ENCODE measurements around the gene LRRC63.
"Not testable (repeated sequence)": the region's sequence is repeated elsewhere in the genome, so short reads cannot be mapped to it uniquely, and the experiment has no call there.

LRRC63 gene

GRCh38 chr13:46267166-46267565 lies 55.4 kb downstream of the LRRC63 start:
- no peak for DNase-seq (ENCODE audit: low read depth)

DNA sequence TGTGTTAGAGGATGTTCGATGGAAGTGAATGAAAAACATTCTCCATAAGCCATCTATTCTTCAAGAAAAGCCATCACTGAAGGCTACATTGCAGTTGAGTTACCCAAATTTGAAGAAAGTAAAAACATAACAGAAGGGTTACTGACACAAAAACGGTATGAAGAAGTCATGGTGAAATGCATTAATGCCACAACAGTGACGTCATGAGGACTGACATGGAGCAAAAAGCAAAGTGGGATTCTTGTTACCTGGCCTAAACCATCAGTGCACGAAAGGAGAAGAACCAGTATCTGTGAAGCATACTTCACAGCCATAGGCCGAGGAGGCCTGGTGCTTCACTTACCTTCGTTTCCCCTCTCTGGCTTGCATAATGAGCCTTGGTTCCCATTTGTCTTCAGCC lies 58.7 kb downstream of the LRRC63 start:
- DNase-seq (ENCODE audit: low read depth): no peak

DNA sequence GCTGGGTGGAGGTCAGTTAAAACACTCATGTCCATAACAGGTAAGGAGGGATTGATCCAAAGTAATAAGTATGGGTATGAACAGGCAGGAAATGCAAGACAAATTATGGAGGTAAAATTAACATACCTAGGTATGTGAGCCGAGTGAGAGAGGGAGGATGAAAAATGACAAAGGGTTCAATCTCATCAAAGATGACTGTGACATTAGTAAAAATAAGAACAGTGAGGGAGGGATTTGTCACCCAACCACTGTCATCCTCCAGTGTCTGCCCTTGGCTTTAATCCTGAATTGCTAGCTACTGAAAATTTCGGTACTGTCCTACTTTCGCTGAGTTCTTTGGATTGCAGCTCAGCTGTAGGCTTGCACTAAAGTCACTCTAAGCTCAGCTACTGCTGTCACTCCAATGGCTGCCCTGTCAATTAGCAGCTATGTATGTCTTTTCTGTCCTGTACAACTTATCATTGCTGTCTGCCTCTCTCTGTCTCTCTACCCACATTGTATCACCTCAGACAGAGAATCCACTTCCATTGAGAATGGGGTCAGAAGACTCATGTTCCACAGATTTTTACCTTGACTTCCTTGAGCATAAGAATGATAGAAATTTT lies 62.5 kb downstream of the LRRC63 start:
- no peak for DNase-seq (ENCODE audit: low read depth)

- DNase-seq (ENCODE audit: low read depth): no peak
Measured at GRCh38 chr13:46278474-46278873, 66.7 kb downstream of the LRRC63 start.

- DNase-seq (ENCODE audit: low read depth): no peak
Measured at GRCh38 chr13:46281779-46282178, 70.1 kb downstream of the LRRC63 start.

DNA sequence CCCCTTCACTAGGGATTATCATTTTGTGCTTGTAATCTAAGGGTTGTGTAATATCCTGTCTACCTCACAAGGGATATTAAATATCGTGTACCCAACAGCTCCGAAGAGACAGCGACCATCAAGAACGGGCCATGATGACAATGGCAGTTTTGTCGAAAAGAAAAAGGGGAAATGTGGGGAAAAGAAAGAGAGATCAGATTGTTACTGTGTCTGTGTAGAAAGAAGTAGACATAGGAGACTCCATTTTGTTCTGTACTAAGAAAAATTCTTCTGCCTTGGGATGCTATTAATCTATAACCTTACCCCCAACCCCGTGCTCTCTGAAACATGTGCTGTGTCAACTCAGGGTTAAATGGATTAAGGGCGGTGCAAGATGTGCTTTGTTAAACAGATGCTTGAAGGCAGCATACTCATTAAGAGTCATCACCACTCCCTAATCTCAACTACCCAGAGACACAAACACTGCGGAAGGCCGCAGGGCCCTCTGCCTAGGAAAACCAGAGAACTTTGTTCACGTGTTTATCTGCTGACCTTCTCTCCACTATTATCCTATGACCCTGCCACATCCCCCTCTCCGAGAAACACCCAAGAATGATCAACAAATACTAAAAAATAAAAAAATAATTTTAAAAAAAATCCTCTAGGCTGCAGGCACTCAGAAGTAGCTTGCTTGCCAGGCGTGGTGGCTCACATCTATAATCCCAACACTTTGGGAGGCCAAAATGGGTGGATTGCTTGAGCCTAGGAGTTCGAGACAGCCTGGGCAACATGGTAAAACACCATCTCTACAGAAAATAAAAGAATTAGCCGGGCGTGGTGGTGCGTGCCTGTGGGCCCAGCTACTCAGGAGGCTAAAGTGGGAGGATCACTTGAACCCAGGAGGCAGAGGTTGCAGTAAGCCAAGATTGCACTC lies 72.4 kb downstream of the LRRC63 start:
- DNase-seq (ENCODE audit: low read depth): not testable (repeated sequence)

- DNase-seq (ENCODE audit: low read depth): no peak
Measured at GRCh38 chr13:46286972-46287371, 75.2 kb downstream of the LRRC63 start.

DNA sequence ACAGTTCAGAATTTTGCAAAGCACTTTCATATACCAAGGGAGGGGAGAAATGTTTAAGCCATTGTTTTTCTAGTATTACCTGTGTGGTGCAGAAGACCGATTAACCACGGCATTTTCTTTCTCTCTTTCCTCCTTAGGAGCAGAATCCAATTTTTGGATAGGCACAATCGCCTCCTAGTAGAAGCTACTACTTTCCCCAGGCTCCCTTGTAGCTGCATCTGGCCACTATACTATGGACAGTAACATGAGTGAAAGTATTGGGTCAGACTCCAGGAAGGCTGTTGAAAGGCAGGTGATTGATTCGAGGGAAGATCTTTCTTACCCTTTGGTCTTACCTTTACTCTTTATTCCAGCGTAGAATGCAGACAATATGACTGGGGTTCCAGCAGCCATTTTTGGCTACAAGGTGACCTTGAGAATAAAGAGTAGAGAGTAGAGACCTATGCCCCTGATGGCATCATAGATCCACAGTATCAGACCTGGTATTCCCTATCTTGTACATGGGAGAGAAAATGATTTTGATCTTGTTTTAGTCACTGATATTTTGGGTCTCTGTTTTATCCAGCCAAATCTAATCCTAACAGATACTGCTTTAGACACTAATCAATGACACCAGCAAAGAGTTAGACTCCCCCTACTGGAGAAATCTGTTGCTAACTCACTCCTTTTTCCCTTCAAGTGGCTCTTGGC lies 77.0 kb downstream of the LRRC63 start:
- DNase-seq (ENCODE audit: low read depth): no peak

DNA sequence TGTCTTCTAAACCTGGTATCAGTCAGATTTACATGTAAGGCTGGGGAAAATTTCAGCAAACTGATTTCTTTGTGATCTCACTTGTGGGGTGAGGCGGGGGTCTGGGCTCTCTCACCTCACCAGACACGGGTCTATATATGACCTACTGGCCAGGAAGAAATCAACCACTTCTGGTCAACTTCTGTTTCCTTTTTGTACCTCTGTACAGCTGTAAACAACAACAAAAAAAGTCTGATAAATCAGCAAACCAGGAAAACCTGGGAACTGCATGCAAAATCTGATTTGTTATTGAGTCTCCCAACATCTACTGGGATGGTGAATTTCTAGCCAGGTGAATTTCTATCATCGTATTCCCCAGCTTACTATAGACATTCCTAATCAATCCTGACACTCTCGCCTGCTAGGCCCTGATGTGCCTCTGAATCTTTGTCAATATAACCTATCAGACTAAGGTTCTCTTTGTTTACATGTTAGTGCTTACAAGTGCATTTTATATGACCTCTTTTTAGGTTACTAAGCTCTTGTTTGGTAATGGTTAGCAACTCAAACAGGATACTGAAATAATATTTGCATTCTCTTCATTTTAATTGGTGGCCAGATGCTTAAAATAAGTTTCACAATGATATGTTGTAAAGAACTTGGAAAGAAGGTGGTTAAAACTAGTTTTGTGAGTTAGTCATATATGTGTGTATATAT lies 77.7 kb downstream of the LRRC63 start:
- DNase-seq (ENCODE audit: low read depth): no peak

DNA sequence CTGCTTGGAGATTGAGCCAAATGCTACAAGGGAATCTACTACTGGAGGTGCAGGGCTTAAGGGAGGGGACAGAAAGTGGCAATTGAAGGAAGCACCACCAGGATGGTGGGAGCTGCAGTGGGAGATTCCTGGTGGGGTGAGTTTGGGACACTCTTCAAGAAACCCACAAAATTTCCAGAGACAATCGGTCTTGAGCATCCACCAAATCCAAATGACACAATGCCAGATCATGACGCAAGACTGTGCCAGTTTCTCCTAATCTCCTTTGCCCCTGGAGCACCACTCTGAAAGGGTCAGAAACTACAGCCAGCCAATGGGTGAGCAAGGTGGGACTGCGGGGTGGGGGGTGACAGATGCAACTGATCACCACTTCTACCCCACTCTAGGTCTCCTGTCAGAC lies 78.7 kb downstream of the LRRC63 start:
- no peak for DNase-seq (ENCODE audit: low read depth)

GRCh38 chr13:46293436-46293835 lies 81.7 kb downstream of the LRRC63 start:
- DNase-seq (ENCODE audit: low read depth): no peak

DNA sequence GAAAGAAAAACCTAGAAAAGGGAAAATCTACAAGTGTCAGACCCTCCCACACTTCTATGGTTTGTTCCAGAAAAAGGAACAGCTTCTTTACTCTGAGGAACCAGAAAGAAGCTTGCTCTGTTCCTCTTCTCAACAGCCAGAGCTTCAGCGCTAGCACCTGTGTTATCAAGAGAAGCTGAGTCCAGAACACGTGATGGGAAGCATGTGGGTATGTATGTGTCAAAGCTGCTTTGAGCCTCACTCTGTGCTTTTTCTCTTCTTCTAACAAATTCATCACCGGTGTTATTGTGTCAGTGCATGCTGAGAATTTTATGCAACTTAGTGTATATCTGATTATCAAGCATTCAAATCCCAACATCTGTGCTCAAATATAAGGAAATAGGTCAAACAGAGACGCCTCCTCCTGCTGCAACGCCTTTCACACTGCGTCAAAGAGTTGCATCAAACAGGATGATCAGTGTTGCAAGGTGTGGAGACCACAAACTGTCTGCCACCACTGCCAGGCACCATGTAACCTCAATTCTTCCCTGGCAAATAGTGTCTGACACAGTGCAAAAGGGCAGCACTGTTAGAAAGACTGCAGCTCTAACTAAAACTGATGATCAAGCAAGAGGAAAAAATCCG lies 83.9 kb downstream of the LRRC63 start:
- DNase-seq (ENCODE audit: low read depth): no peak

- no peak for DNase-seq (ENCODE audit: low read depth)
Measured at GRCh38 chr13:46296115-46296822, 84.5 kb downstream of the LRRC63 start.

- DNase-seq (ENCODE audit: low read depth): no peak
Measured at GRCh38 chr13:46296921-46297320, 85.2 kb downstream of the LRRC63 start.

DNA sequence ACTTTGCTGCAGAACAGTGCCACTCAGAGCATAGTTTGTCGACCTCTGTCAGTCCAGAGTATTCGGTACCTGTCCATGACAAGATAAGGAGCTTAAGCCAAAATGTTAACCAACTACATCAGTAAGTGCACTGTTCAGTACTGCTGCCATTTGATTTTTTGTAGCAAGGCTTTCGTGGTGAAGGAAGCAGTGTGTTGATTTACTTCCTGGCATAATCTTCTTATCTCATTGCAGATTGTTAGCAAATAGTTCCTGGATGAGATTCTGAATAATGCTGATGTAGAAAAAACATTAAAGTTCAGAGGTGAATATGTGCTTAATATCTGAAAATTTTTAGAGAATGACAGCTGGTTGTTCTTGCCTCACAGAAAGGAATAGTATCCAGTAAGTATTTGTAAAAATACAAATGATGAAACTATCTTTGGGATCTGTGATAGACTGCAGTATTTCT lies 85.7 kb downstream of the LRRC63 start:
- no peak for DNase-seq (ENCODE audit: low read depth)

GRCh38 chr13:46303742-46304385 lies 92.1 kb downstream of the LRRC63 start:
- DNase-seq (ENCODE audit: low read depth): no peak

DNA sequence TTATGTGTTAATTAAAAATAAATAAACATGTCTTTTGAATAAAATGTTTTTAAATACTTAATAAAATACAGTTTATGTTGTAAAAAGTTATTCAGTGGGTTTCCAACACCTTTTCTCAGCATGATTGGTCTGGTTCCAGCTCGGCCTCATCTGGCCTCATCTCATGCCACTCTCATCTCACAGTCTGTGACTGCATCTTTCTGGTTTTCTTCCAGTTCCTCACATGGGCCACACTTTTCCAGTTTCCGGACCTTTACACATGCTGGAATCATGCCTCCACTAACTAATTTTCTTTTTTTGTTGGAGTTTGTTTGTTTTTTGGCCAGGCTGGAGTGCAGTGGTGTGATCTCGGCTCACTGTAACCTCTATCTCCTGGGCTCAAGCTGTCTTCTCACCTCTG lies 92.8 kb downstream of the LRRC63 start:
- no peak for DNase-seq (ENCODE audit: low read depth)

- no peak for DNase-seq (ENCODE audit: low read depth)
Measured at GRCh38 chr13:46307554-46307953, 95.8 kb downstream of the LRRC63 start.

GRCh38 chr13:46310066-46310465 lies 98.3 kb downstream of the LRRC63 start:
- no peak for DNase-seq (ENCODE audit: low read depth)

DNA sequence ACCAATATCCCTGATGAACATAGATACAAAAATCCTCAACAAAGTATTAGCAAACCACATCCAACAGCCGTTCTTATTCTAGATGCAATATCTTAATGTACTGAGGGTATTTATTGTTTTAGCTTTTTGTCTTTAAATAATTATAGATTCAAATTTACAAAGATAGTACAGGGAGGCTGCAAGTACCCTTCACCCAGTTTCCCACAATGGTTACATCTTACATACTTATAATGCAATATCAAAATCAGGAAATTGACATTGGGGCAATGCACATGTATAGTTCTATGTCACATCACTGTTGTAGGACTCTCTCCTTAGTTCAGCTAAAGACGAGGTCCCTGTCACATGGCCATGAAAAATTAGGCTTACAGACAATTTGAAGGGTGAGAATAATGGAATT lies 99.5 kb downstream of the LRRC63 start:
- DNase-seq (ENCODE audit: low read depth): no peak

DNA sequence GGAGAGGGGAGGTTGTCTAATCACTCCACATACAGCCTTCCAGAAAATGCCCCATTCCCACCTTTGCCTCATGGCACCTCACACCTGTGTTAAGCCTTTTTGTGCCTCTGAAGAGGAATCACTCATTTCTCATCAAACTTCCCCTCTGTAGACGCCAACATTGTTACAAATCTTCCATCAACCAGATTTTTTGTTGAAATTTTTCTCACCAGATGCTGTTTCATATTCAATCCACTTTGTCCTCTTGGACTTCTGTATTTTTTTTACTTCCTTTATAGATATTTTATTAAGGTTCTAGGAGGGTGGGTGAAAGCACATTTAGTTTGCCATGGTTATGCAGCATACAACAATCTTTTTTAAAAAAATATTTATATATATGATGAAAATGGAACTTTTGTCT lies 101.3 kb downstream of the LRRC63 start:
- no peak for DNase-seq (ENCODE audit: low read depth)

Data from stimulated activated CD8-positive, alpha-beta memory T cell treated with anti-CD3 and anti-CD28 coated beads, Interleukin-7, amount 100 ng/mL, for 24 hours (primary cell).